GM19324 (cell line): ENCODE measurements around the gene SELENOP.
"Not testable (repeated sequence)": the region's sequence is repeated elsewhere in the genome, so short reads cannot be mapped to it uniquely, and the experiment has no call there.

Experiments
- ATAC-seq: cut with Tn5 transposase; IDR thresholded peaks from one replicate; pipeline ENCODE4 v1.9.1; 2021; ENCODE audit warnings: mild to moderate bottlenecking, moderate library complexity; ENCODE audit not compliant: unreplicated experiment, low FRiP score

SELENOP gene, protein sequence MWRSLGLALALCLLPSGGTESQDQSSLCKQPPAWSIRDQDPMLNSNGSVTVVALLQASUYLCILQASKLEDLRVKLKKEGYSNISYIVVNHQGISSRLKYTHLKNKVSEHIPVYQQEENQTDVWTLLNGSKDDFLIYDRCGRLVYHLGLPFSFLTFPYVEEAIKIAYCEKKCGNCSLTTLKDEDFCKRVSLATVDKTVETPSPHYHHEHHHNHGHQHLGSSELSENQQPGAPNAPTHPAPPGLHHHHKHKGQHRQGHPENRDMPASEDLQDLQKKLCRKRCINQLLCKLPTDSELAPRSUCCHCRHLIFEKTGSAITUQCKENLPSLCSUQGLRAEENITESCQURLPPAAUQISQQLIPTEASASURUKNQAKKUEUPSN

GRCh38 chr5:42811591-42812446 is at the start of gene SELENOP:
SELENOP (minus strand) TSS chr5:42811892; CDS start chr5:42808353, 3,539 bp downstream.
- ATAC-seq: peak; percentile 93

GRCh38 chr5:42858687-42859086 is 47.0 kb upstream of the SELENOP start:
- ATAC-seq: no peak

DNA sequence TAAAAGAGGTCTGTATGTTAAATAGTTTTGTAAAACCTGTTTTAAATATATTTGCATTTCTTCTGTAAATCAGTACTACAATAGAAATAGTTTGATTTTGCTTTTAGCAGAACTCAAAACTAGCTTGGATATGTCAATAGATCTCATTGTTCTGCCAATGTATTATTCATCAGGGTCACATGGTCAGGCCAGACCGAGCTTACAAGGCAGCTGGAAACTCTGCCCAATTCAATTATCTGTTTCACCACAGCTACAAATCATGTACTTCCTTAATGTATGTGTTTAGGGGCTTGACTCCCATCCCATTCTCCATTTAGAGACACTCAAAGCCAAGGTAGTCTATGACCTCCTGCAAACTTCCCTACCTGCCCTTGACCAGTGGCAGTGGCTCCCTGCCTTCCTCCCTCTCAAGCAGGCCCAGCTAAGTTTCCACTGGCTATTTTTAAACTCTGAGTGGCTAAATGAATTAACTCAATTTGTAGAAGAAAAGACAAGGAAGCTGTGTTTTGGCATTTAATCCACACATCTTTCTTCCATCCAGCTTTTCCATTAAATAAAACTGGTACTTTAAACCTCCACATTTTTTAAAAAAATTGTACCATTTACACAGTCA is 46.4 kb upstream of the SELENOP start:
- ATAC-seq: no peak

DNA sequence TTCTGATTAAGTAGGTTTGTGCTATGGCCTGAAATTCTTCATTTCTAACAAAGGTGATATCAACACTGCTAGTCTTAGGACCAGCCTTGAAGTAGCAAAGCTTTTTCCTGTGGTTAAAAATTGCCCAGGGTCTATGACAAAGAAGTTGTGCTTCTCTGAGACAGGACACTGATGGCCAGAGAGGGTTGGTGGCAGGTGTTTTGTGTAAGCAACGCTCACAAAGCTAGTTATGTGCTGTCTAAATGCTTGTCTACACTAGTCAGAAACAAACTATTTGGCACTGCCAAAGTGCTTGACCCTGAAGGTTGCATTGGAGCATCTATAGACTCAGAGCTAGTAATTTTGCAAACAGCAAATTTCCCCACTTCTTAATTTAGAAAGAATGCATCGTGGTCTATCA is 44.1 kb upstream of the SELENOP start:
- ATAC-seq: no peak

GRCh38 chr5:42855386-42855785 is 43.7 kb upstream of the SELENOP start:
- ATAC-seq: no peak

DNA sequence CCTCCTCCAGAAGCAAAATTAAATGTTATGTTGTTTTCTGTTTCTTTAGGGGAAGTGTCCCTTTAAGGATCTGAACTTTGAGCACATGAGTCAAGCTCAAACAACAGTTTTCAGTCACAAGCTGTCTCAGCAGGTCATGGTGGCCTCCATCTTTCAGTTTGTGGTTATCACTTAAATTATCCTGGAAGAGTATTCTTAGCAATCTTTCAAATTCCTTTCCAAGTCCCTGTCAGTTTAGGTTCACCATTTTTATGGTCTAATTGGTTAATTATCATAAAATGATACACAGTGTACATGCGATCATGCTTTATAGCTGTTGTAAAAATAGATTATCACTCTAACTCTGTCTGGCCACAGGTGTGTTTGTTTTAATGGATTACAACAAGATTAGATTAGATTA is 43.1 kb upstream of the SELENOP start:
- no peak for ATAC-seq

GRCh38 chr5:42852826-42853225 is 41.1 kb upstream of the SELENOP start:
- no peak for ATAC-seq

- ATAC-seq: no peak
Measured at GRCh38 chr5:42851481-42851880, 39.8 kb upstream of the SELENOP start.

DNA sequence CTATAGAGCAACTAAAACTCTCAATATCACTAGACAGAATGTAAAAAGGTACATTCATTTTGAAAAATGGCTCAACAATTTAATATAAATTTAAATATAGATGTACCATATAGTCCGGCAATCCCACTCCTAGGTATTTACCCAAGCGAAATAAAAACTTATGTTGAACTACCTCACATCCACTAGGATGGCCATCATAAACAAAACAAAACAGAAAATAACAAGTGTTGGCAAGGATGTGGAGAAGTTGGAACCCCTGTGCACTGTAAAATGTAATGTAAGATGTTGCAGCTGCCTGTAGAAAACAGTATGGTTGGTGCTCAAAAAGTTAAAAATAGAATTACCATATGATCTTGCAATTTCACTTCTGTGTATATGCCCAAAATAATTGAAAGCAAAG is 36.9 kb upstream of the SELENOP start:
- ATAC-seq: no peak

- ATAC-seq: not testable (repeated sequence)
Measured at GRCh38 chr5:42844408-42844807, 32.7 kb upstream of the SELENOP start.

- ATAC-seq: no peak
Measured at GRCh38 chr5:42843675-42844292, 32.1 kb upstream of the SELENOP start.

- no peak for ATAC-seq
Measured at GRCh38 chr5:42842921-42843641, 31.4 kb upstream of the SELENOP start.

GRCh38 chr5:42840842-42841567 is 29.3 kb upstream of the SELENOP start:
- no peak for ATAC-seq

DNA sequence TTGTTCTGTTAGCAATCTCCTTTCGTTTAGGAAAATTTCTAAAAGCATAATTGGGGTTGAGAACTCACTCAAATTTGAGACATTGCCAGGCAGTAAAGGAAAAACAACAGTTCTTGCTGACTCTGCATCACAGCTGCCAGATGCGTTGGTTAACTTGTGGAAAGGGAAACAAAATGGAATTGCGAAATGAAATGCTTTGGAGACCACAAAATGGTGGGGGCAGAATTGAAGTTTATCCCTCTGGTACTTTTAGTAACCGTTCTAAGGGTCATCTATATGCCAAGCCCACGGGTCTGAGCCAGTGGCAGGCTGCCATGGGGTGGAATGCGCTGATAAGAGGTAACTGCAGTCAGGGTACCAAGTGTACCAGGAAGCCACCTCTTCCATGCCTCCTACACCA is 28.6 kb upstream of the SELENOP start:
- no peak for ATAC-seq

GRCh38 chr5:42839196-42839595 is 27.5 kb upstream of the SELENOP start:
- no peak for ATAC-seq

DNA sequence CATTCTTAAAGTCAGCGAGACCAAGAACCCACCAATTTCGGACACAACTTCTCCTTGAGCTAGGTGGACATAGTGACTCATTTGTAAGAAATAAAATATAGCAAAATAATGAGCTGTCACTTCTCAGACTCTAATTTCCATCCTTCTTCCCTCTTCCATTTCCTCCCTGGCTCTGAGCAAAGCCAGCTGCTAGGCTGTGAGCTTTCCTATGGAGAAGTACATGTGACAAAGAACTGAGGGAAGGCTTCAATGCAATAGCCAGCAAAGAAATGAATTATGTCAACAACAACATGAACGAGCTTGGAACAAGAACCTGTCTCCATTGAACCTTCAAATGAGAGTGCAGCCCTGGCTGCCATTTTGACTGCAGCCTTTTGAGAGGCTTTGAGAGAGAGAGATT is 25.9 kb upstream of the SELENOP start:
- no peak for ATAC-seq

DNA sequence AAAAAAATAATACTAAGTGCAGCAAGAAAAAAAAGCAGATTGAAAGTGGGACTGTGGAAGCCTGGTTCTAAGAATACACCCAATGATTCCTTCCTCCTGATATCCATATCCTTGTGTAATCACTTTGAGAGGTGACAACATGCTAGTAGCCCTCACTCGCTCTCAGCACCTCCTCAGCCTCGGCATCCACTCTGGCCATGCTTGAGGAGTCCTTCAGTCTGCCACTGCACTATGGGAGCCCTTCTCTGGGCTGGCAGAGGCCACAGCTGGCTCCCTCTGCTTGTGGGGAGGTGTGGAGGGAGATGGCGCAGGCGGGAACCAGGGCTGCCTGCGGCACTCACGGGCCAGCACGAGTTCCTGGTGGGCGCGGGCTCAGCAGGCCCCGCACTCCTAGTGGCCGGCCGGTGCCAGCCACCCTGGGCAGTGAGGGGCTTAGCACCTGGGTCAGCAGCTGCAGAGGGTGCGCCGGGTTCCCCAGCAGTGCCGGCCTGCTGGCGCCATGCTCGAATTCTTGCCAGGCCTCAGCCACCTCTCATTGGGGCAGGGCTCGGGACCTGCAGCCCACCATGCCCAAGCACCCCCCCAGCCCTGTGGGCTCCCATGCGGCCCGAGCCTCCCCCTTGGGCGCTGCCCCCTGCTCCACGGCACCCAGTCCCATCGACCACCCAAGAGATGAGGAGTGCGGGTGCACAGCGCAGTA is 24.5 kb upstream of the SELENOP start:
- ATAC-seq: no peak

GRCh38 chr5:42832060-42832459 is 20.4 kb upstream of the SELENOP start:
- no peak for ATAC-seq

GRCh38 chr5:42830924-42831323 is 19.2 kb upstream of the SELENOP start:
- no peak for ATAC-seq
